Adrenal gland (tissue), 19 donors: Measurements from ENCODE around the gene ASNSD1. TPM values are rescaled to one million over a fixed set of nuclear protein-coding genes. Genes with fewer than 3 reads are reported as not detected.

Experiments
- DNase-seq, 7 donors: peaks; one replicate each; pipeline ENCODE4 v3.0.0-alpha.2; 2019 to 2020
- H3K27ac ChIP-seq, 5 donors: fragments of 200-600 bp; sonication (generic) in 4 of 5; 1 replicate in 3 of 5; 2 replicates in 2 of 5; pipeline versions ENCODE4 v1.5.1 to v1.8.0; 2016 to 2020; ENCODE audit warnings: mild to moderate bottlenecking in 1 of 5
- H3K27me3 ChIP-seq: fragments of 200-600 bp; 2 replicates; pipeline ENCODE4 v1.8.0; 2021
- H3K36me3 ChIP-seq, 2 donors: fragments of 200-600 bp; replicated peaks in 1 of 2; 1 replicate in 1 of 2; 2 replicates in 1 of 2; pipeline versions ENCODE4 v1.5.1 to v1.8.0; 2018 to 2022
- H3K4me1 ChIP-seq, 2 donors: fragments of 200-600 bp; replicated peaks in 1 of 2; 1 replicate in 1 of 2; 2 replicates in 1 of 2; pipeline versions ENCODE4 v1.5.1 to v1.8.0; 2018 to 2021
- H3K4me3 ChIP-seq, 4 donors: fragments of 200-600 bp; sonication (generic) in 3 of 4; one replicate each; pipeline ENCODE4 v1.5.1; 2016 to 2018
- H3K9me3 ChIP-seq, 3 donors: fragments of 200-600 bp; sonication (generic) in 1 of 3; replicated peaks in 1 of 3; 1 replicate in 2 of 3; 2 replicates in 1 of 3; pipeline versions ENCODE4 v1.5.1 to v1.8.0; 2016 to 2021
- POLR2A ChIP-seq, 2 donors: fragments of 450-650 bp; IDR thresholded peaks; one replicate each; pipeline ENCODE4 v1.6.1; 2017; ENCODE audit warnings: antibody characterized with exemption in 2 of 2, mild to moderate bottlenecking in 2 of 2, moderate library complexity in 1 of 2
- WGBS, 4 donors: extraction: QIAGEN DNeasy Blood & Tissue Kit in 2 of 4; methylation state at CpG; one replicate each; pipeline versions ENCODE4 v1.1.5 to v1.1.7; 2013 to 2017; 5-methylcytosine and 5-hydroxymethylcytosine counted together
- intact Hi-C, 2 donors: fragments of 100-400 bp; cut with DNase I; formaldehyde crosslinking; loops; one replicate each; pipeline versions ENCODE4 v1.14.1 to v1.15.0; 2022 to 2023
- long read RNA-seq, 10 donors: library from polyadenylated mRNA in 3 of 10; unstranded in 2 of 10; stranded (forward) in 1 of 10; transcript quantifications; one replicate each; pipeline ENCODE4 v2.0.0 and lab custom pipeline, GENCODE V29; 2021 to 2026
- polyA plus RNA-seq, 3 donors: library from polyadenylated mRNA; stranded (reverse); fragments of 200-250 nt in 2 of 3; fragments of 350-450 nt in 1 of 3; fragmentation: Illumina TruSeq in 1 of 3; extraction: RNeasy Lipid Tissue Mini Kit (QIAGEN cat#74804) in 1 of 3; gene quantifications; one replicate each; pipeline ENCODE4 v1.2.3, GENCODE V29; 2013 to 2014
- total RNA-seq, 9 donors: library from RNA; depleted of rRNA in 4 of 9; stranded (reverse); fragments of >200 nt in 4 of 9; fragments of 120-200 nt in 1 of 9; fragmentation: NEBNext Ultra II Directional in 1 of 9; extraction: Animal tissue kit (Norgen Biotek cat#: 25700) in 1 of 9; gene quantifications; one replicate each; pipeline versions ENCODE4 v1.1.0 to v1.2.4, GENCODE V29; 2013 to 2023
- TF ChIP-seq, protein P1 (sequence below), 6 experiments: fragments of 450-650 bp in 4 of 6; fragments of 200-600 bp in 2 of 6; sonication (generic) in 1 of 6; IDR thresholded peaks; 1 replicate in 5 of 6; 2 replicates in 1 of 6; pipeline versions ENCODE4 v1.5.1 to v1.8.0; 2016 to 2021; ENCODE audit warnings: antibody characterized with exemption in 6 of 6, mild to moderate bottlenecking in 2 of 6, moderate library complexity in 1 of 6
- donor health status: healthy with polysubstance abuse.
- donor health status: Bipolar disorder and iron deficiency.
- donor health status: DM: yes; HTN: yes; CAD: no.
- donor health status: DM: no; HTN: no; CAD: no.
- donor health status: DM: no; HTN: no; CAD: no.
- donor health status: DM: yes; HTN: yes; CAD: no.

The ASNSD1 gene
- total RNA-seq (10 to 100 TPM; 27.5 to 64.1 (median 43.1) TPM), polyA plus RNA-seq (100 to 1,000 TPM in 1 of 3 donors, 10 to 100 TPM in 2; 29.3 to 101 (median 38.2) TPM)
- long read RNA-seq, donor 1, transcript ASNSD1-201 (6 exons, 2,450 nt) = major isoform, 13 of 32 reads
- long read RNA-seq, donor 1, transcript ASNSD1-209 (4 exons, 581 nt) = minor isoform, 5 of 32 reads
- long read RNA-seq, donor 1, partial matches to known transcripts = 7 of 32 reads
- long read RNA-seq, donor 1, other reads (novel, unspliced or antisense) = 6 of 32 reads
- long read RNA-seq, donor 2, partial matches to known transcripts = 5 of 12 reads
- long read RNA-seq, donor 2, other reads (novel, unspliced or antisense) = 0 of 12 reads
- long read RNA-seq, donor 3, transcript ASNSD1-201 (6 exons, 2,450 nt) = major isoform, 9 of 13 reads
- long read RNA-seq, donor 3, partial matches to known transcripts = 0 of 13 reads
- long read RNA-seq, donor 3, other reads (novel, unspliced or antisense) = 0 of 13 reads
- long read RNA-seq, donor 4, transcript ASNSD1-201 (6 exons, 2,450 nt) = major isoform, 15 of 29 reads
- long read RNA-seq, donor 4, partial matches to known transcripts = 2 of 29 reads
- long read RNA-seq, donor 4, other reads (novel, unspliced or antisense) = 10 of 29 reads
- long read RNA-seq, donor 5, transcript ASNSD1-201 (6 exons, 2,450 nt) = major isoform, 65 of 90 reads
- long read RNA-seq, donor 5, partial matches to known transcripts = 1 of 90 reads
- long read RNA-seq, donor 5, other reads (novel, unspliced or antisense) = 21 of 90 reads
- long read RNA-seq, donor 6, transcript ASNSD1-201 (6 exons, 2,450 nt) = major isoform, 11 of 23 reads
- long read RNA-seq, donor 6, partial matches to known transcripts = 3 of 23 reads
- long read RNA-seq, donor 6, other reads (novel, unspliced or antisense) = 8 of 23 reads
- long read RNA-seq, donor 7, partial matches to known transcripts = 6 of 15 reads
- long read RNA-seq, donor 7, other reads (novel, unspliced or antisense) = 0 of 15 reads
- long read RNA-seq, donor 8, transcript ASNSD1-209 (4 exons, 581 nt) = minor isoform, 6 of 29 reads
- long read RNA-seq, donor 8, transcript ASNSD1-201 (6 exons, 2,450 nt) = major isoform, 11 of 29 reads
- long read RNA-seq, donor 8, partial matches to known transcripts = 11 of 29 reads
- long read RNA-seq, donor 8, other reads (novel, unspliced or antisense) = 0 of 29 reads
- long read RNA-seq, donor 9, transcript ASNSD1-201 (6 exons, 2,450 nt) = major isoform, 14 of 18 reads
- long read RNA-seq, donor 9, partial matches to known transcripts = 0 of 18 reads
- long read RNA-seq, donor 9, other reads (novel, unspliced or antisense) = 0 of 18 reads
- long read RNA-seq, donor 10, partial matches to known transcripts = 0 of 6 reads
- long read RNA-seq, donor 10, other reads (novel, unspliced or antisense) = 0 of 6 reads

DNA sequence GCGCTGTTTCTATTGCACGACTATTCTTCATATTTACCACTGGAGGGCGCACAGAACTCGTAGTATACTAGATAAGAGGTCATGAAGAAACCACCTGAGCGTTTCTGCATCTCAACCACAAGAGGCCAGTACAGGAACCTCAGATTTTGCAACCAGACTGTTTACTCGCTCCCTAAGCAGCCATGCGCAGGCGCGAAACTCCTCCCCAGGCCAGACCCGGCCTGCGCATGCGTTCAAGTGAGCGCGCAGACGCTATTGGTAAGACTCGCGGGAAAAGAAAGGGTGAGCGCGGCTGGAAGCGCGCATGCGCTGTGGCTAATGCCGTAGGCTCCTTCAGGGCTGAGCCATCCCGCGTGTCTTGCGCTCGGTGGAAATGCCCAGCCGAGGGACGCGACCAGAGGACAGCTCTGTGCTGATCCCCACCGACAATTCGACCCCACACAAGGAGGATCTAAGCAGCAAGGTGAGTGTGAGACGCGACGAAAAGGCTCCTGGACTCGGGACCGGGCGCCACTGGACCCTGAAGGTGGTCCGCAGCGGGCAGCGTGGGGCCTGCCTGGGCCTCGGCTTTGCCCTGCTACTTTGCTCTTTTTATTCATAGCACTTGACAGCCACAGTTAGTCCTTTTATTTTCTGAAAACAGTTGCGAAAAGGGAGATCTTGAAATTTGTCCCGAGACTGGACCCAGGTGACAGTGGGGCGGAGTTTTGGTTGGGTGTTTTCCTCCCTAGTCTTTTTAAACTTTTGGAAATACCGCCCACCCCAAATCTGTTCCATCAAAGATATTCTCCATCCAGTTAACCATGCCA is at the start of gene ASNSD1:
ASNSD1 (plus strand) TSS at position 312 of the 809 bp plus-strand sequence. CDS start 4,674 bp downstream, outside the sequence.
- peaks cover 0 to 23% of the 10 kb centered on the region in 2 donors for H3K4me1 ChIP-seq
- peak within 1 kb of the TSS; percentile 69 to 90 (median 84) for H3K4me3 ChIP-seq
- H3K9me3 ChIP-seq = no peaks in the 10 kb centered on the region
- no peaks in the 10 kb centered on the region for H3K27me3 ChIP-seq
- DNase-seq = peak; percentile 98 to 99 (median 99)
- H3K27ac ChIP-seq = peak within 1 kb of the TSS in 4 of 5 donors; percentile 59 to 92 (median 81)
- intact Hi-C loops = no loop called here
- WGBS, 4 donors = 0 to 1% (median 1%) methylated on average over 29 to 46 of the region's 46 CpGs
- peak; percentile 65 to 97 for TF ChIP-seq POLR2A (IDR thresholded peaks at IDR 0.05)
- TF ChIP-seq, protein P1, sequence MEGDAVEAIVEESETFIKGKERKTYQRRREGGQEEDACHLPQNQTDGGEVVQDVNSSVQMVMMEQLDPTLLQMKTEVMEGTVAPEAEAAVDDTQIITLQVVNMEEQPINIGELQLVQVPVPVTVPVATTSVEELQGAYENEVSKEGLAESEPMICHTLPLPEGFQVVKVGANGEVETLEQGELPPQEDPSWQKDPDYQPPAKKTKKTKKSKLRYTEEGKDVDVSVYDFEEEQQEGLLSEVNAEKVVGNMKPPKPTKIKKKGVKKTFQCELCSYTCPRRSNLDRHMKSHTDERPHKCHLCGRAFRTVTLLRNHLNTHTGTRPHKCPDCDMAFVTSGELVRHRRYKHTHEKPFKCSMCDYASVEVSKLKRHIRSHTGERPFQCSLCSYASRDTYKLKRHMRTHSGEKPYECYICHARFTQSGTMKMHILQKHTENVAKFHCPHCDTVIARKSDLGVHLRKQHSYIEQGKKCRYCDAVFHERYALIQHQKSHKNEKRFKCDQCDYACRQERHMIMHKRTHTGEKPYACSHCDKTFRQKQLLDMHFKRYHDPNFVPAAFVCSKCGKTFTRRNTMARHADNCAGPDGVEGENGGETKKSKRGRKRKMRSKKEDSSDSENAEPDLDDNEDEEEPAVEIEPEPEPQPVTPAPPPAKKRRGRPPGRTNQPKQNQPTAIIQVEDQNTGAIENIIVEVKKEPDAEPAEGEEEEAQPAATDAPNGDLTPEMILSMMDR (IDR thresholded peaks at IDR 0.05) = peak; percentile 94 to 100 (median 99)
- H3K36me3 ChIP-seq = peaks cover 0 to 11% of the 10 kb centered on the region in 2 donors

DNA sequence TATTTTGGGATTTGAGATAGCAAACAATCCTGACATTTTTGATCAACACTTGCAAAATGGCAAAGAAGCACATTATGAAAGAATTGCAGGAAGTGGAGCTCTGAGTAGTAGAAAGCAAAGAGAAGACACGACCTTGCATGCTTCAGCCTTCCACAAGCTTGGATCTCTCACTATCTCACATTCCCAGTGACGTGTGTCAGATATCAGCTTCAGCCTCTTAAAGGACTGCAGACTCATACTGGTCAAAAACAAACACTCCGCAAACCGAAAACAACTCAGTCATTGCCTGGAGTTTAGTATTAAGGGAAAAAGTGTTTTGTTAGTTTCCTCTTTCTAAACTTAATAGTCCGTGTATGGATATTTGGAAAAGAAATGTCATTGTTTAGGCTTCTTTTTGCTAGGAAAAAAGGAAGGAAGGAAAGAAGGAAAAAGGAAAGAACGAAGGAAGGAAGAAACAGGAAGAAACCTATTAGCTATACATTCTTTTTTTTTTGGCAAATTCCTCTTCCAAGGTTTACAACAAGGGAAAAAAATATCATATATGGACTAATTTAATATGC is 48.1 kb upstream of the ASNSD1 start:
- Histone ChIP-seq H3K27me3 (no peaks in the 10 kb centered on the region), H3K27ac (peak overlapping the region; percentile 77 to 90 (median 87)), H3K9me3 (no peaks in the 10 kb centered on the region), H3K36me3 (no peaks in the 10 kb centered on the region), H3K4me3 (peak overlapping the region in 1 of 4 donors; percentile 48), H3K4me1 (peaks cover 29 to 46% of the 10 kb centered on the region in 2 donors)
- peak; percentile 45 to 89 for TF ChIP-seq POLR2A (IDR thresholded peaks at IDR 0.05)
- TF ChIP-seq, protein P1 (IDR thresholded peaks at IDR 0.05) = no peak
- 4 to 10% (median 4%) methylated on average over 6 of the region's 6 CpGs for WGBS, 4 donors
- intact Hi-C loops = no loop called here
- DNase-seq = peak; percentile 54 to 90 (median 78)

DNA sequence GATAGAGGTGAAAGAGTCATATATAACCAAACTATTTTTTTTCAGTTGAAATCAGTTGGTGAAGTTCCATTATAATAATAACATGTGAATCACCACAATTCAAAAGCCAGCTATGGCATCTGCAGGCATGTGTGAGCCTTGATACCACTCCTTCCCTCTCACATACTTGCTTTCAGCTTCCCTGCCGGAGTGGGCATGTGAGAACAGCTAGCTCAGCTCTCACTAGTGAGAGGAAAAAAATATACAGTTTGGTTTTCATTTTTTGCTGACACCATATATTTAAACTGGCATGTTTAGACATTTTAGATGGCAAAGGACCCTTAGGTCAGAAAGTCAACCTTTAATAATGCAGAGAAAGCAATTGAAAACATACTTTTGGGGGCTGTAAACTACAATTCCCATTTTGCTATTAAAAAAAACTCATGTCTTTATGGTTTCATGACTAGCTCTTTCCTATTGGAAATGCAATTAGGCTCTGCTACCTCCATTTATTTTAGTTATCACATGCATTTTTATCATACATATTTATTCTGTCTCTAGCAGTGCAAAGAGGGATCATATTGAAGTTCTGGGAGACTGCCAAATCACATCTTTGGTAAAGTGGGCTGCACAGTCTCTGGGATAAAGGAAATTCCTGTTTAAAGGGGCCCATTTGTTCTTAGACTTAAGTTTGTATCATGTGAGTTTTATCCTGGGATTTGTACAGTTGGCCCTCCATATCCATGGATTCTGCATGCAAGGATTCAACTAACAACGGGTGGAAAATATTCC is 47.4 kb upstream of the ASNSD1 start:
- Histone ChIP-seq H3K36me3 (no peaks in the 10 kb centered on the region), H3K4me1 (peaks cover 26 to 40% of the 10 kb centered on the region in 2 donors), H3K4me3 (peak overlapping the region in 1 of 4 donors; percentile 48), H3K9me3 (no peaks in the 10 kb centered on the region), H3K27me3 (no peaks in the 10 kb centered on the region), H3K27ac (peak overlapping the region; percentile 77 to 90 (median 87))
- DNase-seq = peak in 6 of 7 donors; percentile 34 to 59 (median 52)
- 42 to 50% (median 47%) methylated on average over 2 of the region's 2 CpGs for WGBS, 4 donors
- TF ChIP-seq, protein P1 (IDR thresholded peaks at IDR 0.05) = no peak
- TF ChIP-seq POLR2A (IDR thresholded peaks at IDR 0.05) = no peak
- intact Hi-C loops = no loop called here
